SK-N-SH (cell line): ENCODE data around the gene DNAJC1.

Experiments used
- ELF1 ChIP-seq: IDR thresholded peaks from 2 replicates; pipeline ENCODE4 v1.4.0; 2012
- GABPA ChIP-seq: IDR thresholded peaks from 2 replicates; pipeline ENCODE4 v1.4.0; 2012; ENCODE audit warnings: low read depth, mild to moderate bottlenecking
- MEF2A ChIP-seq: IDR thresholded peaks from 2 replicates; pipeline ENCODE4 v1.4.0; 2012; ENCODE audit warnings: low read depth, borderline replicate concordance
- SIN3A ChIP-seq: IDR thresholded peaks from 2 replicates; pipeline ENCODE4 v1.6.1; 2012; ENCODE audit warnings: low read depth, mild to moderate bottlenecking, low read length, moderate library complexity, borderline replicate concordance
- TF ChIP-seq, protein P1 (sequence below): fragments of 200-600 bp; sonication (generic); IDR thresholded peaks from 2 replicates; pipeline ENCODE4 v1.6.1; 2017; ENCODE audit warnings: antibody characterized with exemption, mild to moderate bottlenecking, moderate library complexity

- TF ChIP-seq, protein P1, sequence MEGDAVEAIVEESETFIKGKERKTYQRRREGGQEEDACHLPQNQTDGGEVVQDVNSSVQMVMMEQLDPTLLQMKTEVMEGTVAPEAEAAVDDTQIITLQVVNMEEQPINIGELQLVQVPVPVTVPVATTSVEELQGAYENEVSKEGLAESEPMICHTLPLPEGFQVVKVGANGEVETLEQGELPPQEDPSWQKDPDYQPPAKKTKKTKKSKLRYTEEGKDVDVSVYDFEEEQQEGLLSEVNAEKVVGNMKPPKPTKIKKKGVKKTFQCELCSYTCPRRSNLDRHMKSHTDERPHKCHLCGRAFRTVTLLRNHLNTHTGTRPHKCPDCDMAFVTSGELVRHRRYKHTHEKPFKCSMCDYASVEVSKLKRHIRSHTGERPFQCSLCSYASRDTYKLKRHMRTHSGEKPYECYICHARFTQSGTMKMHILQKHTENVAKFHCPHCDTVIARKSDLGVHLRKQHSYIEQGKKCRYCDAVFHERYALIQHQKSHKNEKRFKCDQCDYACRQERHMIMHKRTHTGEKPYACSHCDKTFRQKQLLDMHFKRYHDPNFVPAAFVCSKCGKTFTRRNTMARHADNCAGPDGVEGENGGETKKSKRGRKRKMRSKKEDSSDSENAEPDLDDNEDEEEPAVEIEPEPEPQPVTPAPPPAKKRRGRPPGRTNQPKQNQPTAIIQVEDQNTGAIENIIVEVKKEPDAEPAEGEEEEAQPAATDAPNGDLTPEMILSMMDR, result no peak
- no peak for TF ChIP-seq MEF2A
- no peak for TF ChIP-seq SIN3A
- TF ChIP-seq ELF1, result no peak
- no peak for TF ChIP-seq GABPA
Observed at GRCh38 chr10:21791276-21791675, 212.3 kb downstream of the DNAJC1 start.
